ENCODE measurements around the gene OSBPL5. TPM values are rescaled to one million over a fixed set of nuclear protein-coding genes. Genes with fewer than 3 reads are reported as not detected.

Gene OSBPL5, protein sequence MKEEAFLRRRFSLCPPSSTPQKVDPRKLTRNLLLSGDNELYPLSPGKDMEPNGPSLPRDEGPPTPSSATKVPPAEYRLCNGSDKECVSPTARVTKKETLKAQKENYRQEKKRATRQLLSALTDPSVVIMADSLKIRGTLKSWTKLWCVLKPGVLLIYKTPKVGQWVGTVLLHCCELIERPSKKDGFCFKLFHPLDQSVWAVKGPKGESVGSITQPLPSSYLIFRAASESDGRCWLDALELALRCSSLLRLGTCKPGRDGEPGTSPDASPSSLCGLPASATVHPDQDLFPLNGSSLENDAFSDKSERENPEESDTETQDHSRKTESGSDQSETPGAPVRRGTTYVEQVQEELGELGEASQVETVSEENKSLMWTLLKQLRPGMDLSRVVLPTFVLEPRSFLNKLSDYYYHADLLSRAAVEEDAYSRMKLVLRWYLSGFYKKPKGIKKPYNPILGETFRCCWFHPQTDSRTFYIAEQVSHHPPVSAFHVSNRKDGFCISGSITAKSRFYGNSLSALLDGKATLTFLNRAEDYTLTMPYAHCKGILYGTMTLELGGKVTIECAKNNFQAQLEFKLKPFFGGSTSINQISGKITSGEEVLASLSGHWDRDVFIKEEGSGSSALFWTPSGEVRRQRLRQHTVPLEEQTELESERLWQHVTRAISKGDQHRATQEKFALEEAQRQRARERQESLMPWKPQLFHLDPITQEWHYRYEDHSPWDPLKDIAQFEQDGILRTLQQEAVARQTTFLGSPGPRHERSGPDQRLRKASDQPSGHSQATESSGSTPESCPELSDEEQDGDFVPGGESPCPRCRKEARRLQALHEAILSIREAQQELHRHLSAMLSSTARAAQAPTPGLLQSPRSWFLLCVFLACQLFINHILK
- polyA plus RNA-seq (2013, experiment 1 of 2): 6.1 TPM
- polyA plus RNA-seq (2013, experiment 2 of 2): 7.2 TPM

- no peaks in the 10 kb centered on the region for H3K36me3 ChIP-seq (ENCODE audit: insufficient read depth, low read length)
- no peak within 1 kb of the TSS for H3K9ac ChIP-seq (ENCODE audit: low read depth, low read length)
- H3K27ac ChIP-seq (ENCODE audit: low read depth, low read length): no peak within 1 kb of the TSS
- peak within 1 kb of the TSS; percentile 68 for H3K4me3 ChIP-seq (ENCODE audit: low read length)
- 4% methylated on average over 63 of the region's 63 CpGs for WGBS
- peaks cover 33% of the 10 kb centered on the region for H3K4me1 ChIP-seq (ENCODE audit: insufficient read depth, low read length)
- peaks cover 43% of the 10 kb centered on the region for H3K27me3 ChIP-seq (ENCODE audit: insufficient read depth, low read length)
- H3K9me3 ChIP-seq (ENCODE audit: insufficient read depth, low read depth, low read length): no peaks in the 10 kb centered on the region
Measured at GRCh38 chr11:3165152-3165705, at the start of gene OSBPL5. Gene OSBPL5, minus strand, starts transcription at chr11:3165310. Its CDS starts 36,162 bp downstream, at chr11:3129148.

DNA sequence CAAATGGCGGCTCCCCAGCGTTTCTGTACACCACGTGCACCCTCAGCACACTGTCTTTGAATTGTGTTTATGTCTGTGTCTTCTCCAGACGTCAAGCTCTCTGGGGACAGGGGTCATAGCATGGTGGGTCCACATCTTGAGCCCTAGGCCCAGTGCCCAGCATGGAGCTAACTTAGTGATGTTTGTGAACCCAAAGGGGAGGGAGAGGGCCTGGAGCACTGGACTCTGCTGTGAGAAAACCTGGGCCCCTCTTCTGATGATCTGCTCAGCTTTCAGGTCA lies 49.2 kb upstream of the OSBPL5 start:
- 95% methylated on average over 3 of the region's 4 CpGs for WGBS
- Histone ChIP-seq H3K27ac (ENCODE audit: low read depth, low read length) (no peak overlapping the region), H3K4me3 (ENCODE audit: low read length) (no peak overlapping the region), H3K36me3 (ENCODE audit: insufficient read depth, low read length) (no peaks in the 10 kb centered on the region), H3K27me3 (ENCODE audit: insufficient read depth, low read length) (peaks cover 3% of the 10 kb centered on the region; the same call in 1 of the 2 replicates), H3K9ac (ENCODE audit: low read depth, low read length) (no peak overlapping the region), H3K4me1 (ENCODE audit: insufficient read depth, low read length) (no peaks in the 10 kb centered on the region), H3K9me3 (ENCODE audit: insufficient read depth, low read depth, low read length) (no peaks in the 10 kb centered on the region)

- Histone ChIP-seq H3K27me3 (ENCODE audit: insufficient read depth, low read length) (peaks cover 3% of the 10 kb centered on the region; the same call in 1 of the 2 replicates), H3K9ac (ENCODE audit: low read depth, low read length) (no peak overlapping the region), H3K9me3 (ENCODE audit: insufficient read depth, low read depth, low read length) (no peaks in the 10 kb centered on the region), H3K27ac (ENCODE audit: low read depth, low read length) (no peak overlapping the region), H3K4me1 (ENCODE audit: insufficient read depth, low read length) (no peaks in the 10 kb centered on the region), H3K4me3 (ENCODE audit: low read length) (no peak overlapping the region), H3K36me3 (ENCODE audit: insufficient read depth, low read length) (no peaks in the 10 kb centered on the region)
- whole genome bisulfite sequencing: 66% methylated on average over 24 of the region's 24 CpGs
Measured at GRCh38 chr11:3213659-3214419, 48.7 kb upstream of the OSBPL5 start.

DNA sequence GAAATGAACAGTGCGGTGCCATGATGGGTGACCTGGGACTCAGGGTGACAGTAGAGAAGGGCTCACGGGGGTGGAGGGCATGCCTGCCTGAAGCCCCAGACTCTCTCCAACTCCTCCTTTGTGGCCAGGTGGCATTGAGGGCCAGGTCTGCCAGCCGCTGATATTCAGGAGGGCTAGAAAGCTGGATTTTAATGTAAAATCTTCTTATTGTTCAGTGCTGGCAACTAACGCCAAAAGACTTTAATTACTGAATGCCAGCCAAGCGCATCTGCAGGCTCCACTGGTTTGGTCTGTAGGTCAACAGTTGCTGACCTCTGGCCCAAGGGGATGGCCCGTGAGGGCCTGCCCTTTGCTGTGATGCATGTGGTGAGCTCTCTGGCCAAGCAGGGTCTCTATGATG lies 43.2 kb upstream of the OSBPL5 start:
- H3K27me3 ChIP-seq (ENCODE audit: insufficient read depth, low read length): peaks cover 26% of the 10 kb centered on the region
- H3K9me3 ChIP-seq (ENCODE audit: insufficient read depth, low read depth, low read length): no peaks in the 10 kb centered on the region

DNA sequence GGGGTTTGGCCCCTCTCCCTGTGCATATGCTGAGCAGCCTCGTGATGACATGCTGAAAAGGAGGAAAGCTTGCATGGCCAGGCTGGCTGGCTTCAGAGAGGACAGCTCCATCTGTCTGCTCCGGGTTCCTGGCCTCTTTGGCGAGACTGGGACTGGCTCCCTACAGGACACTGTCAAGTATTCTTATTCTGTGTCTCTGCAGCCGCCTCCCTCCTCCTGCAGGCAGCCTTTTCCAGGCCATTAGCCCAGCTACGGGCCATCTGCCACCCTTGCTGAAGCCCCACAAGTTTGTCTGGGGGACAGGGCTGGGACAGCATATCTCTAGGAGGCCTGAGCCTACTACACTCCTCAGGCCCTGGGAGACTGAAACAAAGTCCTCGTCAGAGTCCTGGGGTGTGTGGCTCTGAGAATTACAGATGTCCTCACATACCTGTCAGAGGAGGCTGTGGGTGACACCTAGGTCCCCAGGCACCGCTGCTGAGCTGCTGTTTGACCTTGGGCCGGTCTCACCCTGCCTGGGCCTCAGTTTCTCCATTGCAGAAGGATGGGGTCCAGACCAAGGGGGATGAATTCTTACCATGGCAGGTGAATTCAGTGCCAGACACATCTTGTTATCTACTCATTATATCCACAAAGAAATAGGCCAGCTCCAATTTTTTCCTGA lies 42.5 kb upstream of the OSBPL5 start:
- WGBS: 78% methylated on average over 8 of the region's 8 CpGs
- Histone ChIP-seq H3K27me3 (ENCODE audit: insufficient read depth, low read length) (peaks cover 32% of the 10 kb centered on the region), H3K9ac (ENCODE audit: low read depth, low read length) (no peak overlapping the region)

More for the DNA sequence above, 43.2 kb upstream of the OSBPL5 start:
- Histone ChIP-seq H3K9ac (ENCODE audit: low read depth, low read length) (no peak overlapping the region), H3K4me1 (ENCODE audit: insufficient read depth, low read length) (no peaks in the 10 kb centered on the region), H3K27ac (ENCODE audit: low read depth, low read length) (no peak overlapping the region), H3K4me3 (ENCODE audit: low read length) (no peak overlapping the region), H3K36me3 (ENCODE audit: insufficient read depth, low read length) (no peaks in the 10 kb centered on the region)
- WGBS: 95% methylated on average over 6 of the region's 6 CpGs

DNA sequence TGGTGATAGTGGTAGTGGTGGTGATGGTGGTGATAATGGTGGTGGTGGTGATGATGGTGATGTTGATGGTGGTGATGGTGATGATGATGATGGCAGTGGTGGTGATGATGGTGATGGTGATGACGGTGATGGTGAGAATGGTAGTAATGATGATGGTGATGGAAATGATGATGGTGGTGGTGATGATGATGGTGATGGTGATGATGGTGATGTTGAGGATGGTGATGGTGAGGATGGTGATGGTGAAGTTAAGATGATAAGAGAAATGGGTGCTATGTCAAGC lies 41.8 kb upstream of the OSBPL5 start:
- peaks cover 40% of the 10 kb centered on the region for H3K27me3 ChIP-seq (ENCODE audit: insufficient read depth, low read length)
- no peaks in the 10 kb centered on the region for H3K36me3 ChIP-seq (ENCODE audit: insufficient read depth, low read length)
- H3K9me3 ChIP-seq (ENCODE audit: insufficient read depth, low read depth, low read length): no peaks in the 10 kb centered on the region
- no peaks in the 10 kb centered on the region for H3K4me1 ChIP-seq (ENCODE audit: insufficient read depth, low read length)
- WGBS: 97% methylated on average over 1 of the region's 1 CpG
- no peak overlapping the region for H3K27ac ChIP-seq (ENCODE audit: low read depth, low read length)
- no peak overlapping the region for H3K4me3 ChIP-seq (ENCODE audit: low read length)
- no peak overlapping the region for H3K9ac ChIP-seq (ENCODE audit: low read depth, low read length)

More for the DNA sequence above, 42.5 kb upstream of the OSBPL5 start:
- no peaks in the 10 kb centered on the region for H3K4me1 ChIP-seq (ENCODE audit: insufficient read depth, low read length)
- no peaks in the 10 kb centered on the region for H3K9me3 ChIP-seq (ENCODE audit: insufficient read depth, low read depth, low read length)
- no peaks in the 10 kb centered on the region for H3K36me3 ChIP-seq (ENCODE audit: insufficient read depth, low read length)
- H3K4me3 ChIP-seq (ENCODE audit: low read length): no peak overlapping the region
- H3K27ac ChIP-seq (ENCODE audit: low read depth, low read length): no peak overlapping the region

DNA sequence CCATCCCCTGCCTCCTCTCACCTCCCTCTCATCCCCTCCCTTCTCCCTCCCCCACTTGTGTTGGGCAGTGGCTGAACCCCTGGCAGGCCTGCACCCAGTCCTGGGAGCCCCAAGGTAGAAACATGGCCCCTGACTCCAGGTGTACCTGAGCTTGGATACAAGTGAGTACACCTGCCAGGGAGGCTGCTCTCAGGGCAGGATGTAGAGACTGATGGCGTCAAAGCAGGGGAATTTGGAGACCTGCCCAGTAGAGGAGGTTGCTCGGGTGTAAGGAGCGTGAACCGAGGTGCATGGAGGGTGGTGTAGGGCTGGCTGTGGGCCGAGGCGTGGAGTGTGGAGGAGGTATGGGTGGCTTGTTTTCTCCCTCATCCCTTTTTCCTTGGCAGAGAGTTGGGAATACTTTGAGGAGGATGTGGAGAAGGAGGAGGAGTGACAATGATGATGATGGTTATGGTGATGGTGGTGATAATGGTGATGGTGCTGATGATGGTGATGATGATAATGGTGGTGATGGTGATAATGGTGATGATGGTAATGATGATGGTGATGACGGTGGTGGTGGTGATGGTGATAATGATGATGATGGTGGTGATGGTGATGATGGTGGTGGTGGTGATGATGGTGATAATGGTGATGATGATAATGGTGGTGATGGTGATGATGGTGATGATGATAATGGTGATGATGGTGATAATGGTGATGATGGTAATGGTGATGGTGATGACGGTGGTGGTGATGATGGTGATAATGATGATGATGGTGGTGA lies 41.2 kb upstream of the OSBPL5 start:
- Histone ChIP-seq H3K4me3 (ENCODE audit: low read length) (no peak overlapping the region), H3K9ac (ENCODE audit: low read depth, low read length) (no peak overlapping the region), H3K36me3 (ENCODE audit: insufficient read depth, low read length) (no peaks in the 10 kb centered on the region), H3K27ac (ENCODE audit: low read depth, low read length) (no peak overlapping the region), H3K27me3 (ENCODE audit: insufficient read depth, low read length) (peaks cover 45% of the 10 kb centered on the region), H3K4me1 (ENCODE audit: insufficient read depth, low read length) (no peaks in the 10 kb centered on the region), H3K9me3 (ENCODE audit: insufficient read depth, low read depth, low read length) (no peaks in the 10 kb centered on the region)
- 88% methylated on average over 8 of the region's 8 CpGs for WGBS

DNA sequence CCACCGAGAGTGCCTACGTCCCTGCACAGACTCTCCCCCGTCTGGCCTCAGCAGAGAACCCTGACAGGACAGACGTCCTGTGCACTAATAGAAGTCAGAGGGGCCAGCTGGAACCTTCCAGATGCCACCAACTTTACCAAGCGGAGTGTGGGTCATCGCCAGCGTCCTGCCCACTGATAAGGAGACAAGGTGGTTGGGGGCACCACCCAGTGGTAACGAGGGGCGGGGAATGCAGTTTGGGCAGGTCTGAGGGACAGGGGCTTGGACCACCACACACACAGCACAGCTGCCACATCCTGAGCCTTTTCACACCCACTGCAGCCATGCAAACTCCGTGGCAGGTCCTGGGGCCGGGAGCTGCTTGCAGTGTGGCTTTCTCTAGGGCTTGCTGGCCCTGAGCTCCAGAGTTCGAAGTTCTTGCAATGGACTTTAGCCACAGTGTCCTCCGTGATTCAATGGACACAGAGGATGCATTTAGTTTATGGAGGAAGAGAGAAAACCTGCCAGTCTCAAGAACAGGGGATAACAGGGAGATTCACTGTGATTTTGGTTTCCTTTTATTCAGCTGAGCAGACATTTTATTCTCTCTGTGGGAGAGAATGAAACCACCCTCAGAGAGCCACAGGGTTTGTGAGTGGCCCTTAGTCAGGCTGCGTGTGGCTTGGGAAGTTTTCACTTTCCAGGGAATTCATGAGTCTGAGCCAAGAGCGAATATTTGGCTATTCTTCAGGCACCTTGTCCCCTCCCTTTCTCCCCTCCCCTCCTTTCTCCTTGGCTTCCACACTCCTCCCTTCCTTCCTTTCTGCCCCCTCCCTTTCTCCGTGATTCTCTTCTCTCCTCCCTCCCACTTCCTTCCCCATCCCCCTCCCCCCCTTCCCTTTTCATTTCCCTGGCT lies 40.4 kb upstream of the OSBPL5 start:
- no peaks in the 10 kb centered on the region for H3K36me3 ChIP-seq (ENCODE audit: insufficient read depth, low read length)
- H3K9me3 ChIP-seq (ENCODE audit: insufficient read depth, low read depth, low read length): no peaks in the 10 kb centered on the region
- WGBS: 59% methylated on average over 16 of the region's 16 CpGs
- no peak overlapping the region for H3K4me3 ChIP-seq (ENCODE audit: low read length)
- H3K4me1 ChIP-seq (ENCODE audit: insufficient read depth, low read length): no peaks in the 10 kb centered on the region
- H3K27ac ChIP-seq (ENCODE audit: low read depth, low read length): no peak overlapping the region
- no peak overlapping the region for H3K9ac ChIP-seq (ENCODE audit: low read depth, low read length)
- H3K27me3 ChIP-seq (ENCODE audit: insufficient read depth, low read length): peaks cover 50% of the 10 kb centered on the region

GRCh38 chr11:3204141-3205015 lies 39.3 kb upstream of the OSBPL5 start:
- Histone ChIP-seq H3K9me3 (ENCODE audit: insufficient read depth, low read depth, low read length) (no peaks in the 10 kb centered on the region), H3K4me3 (ENCODE audit: low read length) (no peak overlapping the region), H3K36me3 (ENCODE audit: insufficient read depth, low read length) (no peaks in the 10 kb centered on the region), H3K9ac (ENCODE audit: low read depth, low read length) (no peak overlapping the region), H3K4me1 (ENCODE audit: insufficient read depth, low read length) (no peaks in the 10 kb centered on the region), H3K27ac (ENCODE audit: low read depth, low read length) (no peak overlapping the region), H3K27me3 (ENCODE audit: insufficient read depth, low read length) (peaks cover 50% of the 10 kb centered on the region)
- WGBS: 88% methylated on average over 24 of the region's 24 CpGs
